ENCODE results near the gene VCAM1. TPM values are rescaled to one million over a fixed set of nuclear protein-coding genes. Genes with fewer than 3 reads are reported as not detected.

The VCAM1 gene
- total and polyA plus RNA-seq, 9 of the 15 experiments (the other 6 are each of a cell fraction or from before 2014, with no cell fraction given), result 0.04 to 0.13 TPM; not detected in 7

Other genes starting within 250 kb of the VCAM1 start
- gene GPR88, start 181.6 kb upstream of the VCAM1 start, total RNA-seq (2014; rRNA removed), result not detected in 2 replicates
- gene GPR88, start 181.6 kb upstream of the VCAM1 start, total RNA-seq (2014; rRNA removed; fragmentation: Illumina TruSeq; extraction: Trizol), result not detected in 2 replicates
- gene GPR88, start 181.6 kb upstream of the VCAM1 start, total RNA-seq (2015; rRNA removed; fragmentation: Illumina TruSeq; extraction: Trizol), result not detected in 2 replicates
- gene GPR88, start 181.6 kb upstream of the VCAM1 start, total RNA-seq (2021), result not detected in 2 replicates
- gene GPR88, start 181.6 kb upstream of the VCAM1 start, polyA plus RNA-seq (2011; rRNA removed), result not detected in 2 replicates
- gene GPR88, start 181.6 kb upstream of the VCAM1 start, polyA plus RNA-seq (2014; fragmentation: Illumina TruSeq; extraction: Trizol), result not detected in 2 replicates
- not detected for gene GPR88, start 181.6 kb upstream of the VCAM1 start, polyA plus RNA-seq (2014; fragmentation: Nextera tagmentation; extraction: Ambion mirVana)
- not detected in 2 replicates for gene GPR88, start 181.6 kb upstream of the VCAM1 start, polyA plus RNA-seq (2014; rRNA removed)
- gene EXTL2, start 175.1 kb downstream of the VCAM1 start, total RNA-seq (2014; rRNA removed), result 8.5 and 9.1 TPM in 2 replicates
- 27.7 and 29.4 TPM in 2 replicates for gene EXTL2, start 175.1 kb downstream of the VCAM1 start, total RNA-seq (2014; rRNA removed; fragmentation: Illumina TruSeq; extraction: Trizol)
- 25.0 and 26.0 TPM in 2 replicates for gene EXTL2, start 175.1 kb downstream of the VCAM1 start, total RNA-seq (2015; rRNA removed; fragmentation: Illumina TruSeq; extraction: Trizol)
- 16.8 and 17.0 TPM in 2 replicates for gene EXTL2, start 175.1 kb downstream of the VCAM1 start, total RNA-seq (2021)
- 29.7 and 40.7 TPM in 2 replicates for gene EXTL2, start 175.1 kb downstream of the VCAM1 start, polyA plus RNA-seq (2011; rRNA removed)
- 20.4 and 21.2 TPM in 2 replicates for gene EXTL2, start 175.1 kb downstream of the VCAM1 start, polyA plus RNA-seq (2014; fragmentation: Illumina TruSeq; extraction: Trizol)
- gene EXTL2, start 175.1 kb downstream of the VCAM1 start, polyA plus RNA-seq (2014; fragmentation: Nextera tagmentation; extraction: Ambion mirVana), result 10 to 100 TPM; 30.5 to 38.6 TPM
- gene EXTL2, start 175.1 kb downstream of the VCAM1 start, polyA plus RNA-seq (2014; rRNA removed), result 14.1 and 17.9 TPM in 2 replicates
- gene SLC30A7, start 176.3 kb downstream of the VCAM1 start, total RNA-seq (2014; rRNA removed), result 7.2 and 7.4 TPM in 2 replicates
- gene SLC30A7, start 176.3 kb downstream of the VCAM1 start, total RNA-seq (2014; rRNA removed; fragmentation: Illumina TruSeq; extraction: Trizol), result 17.1 and 19.5 TPM in 2 replicates
- gene SLC30A7, start 176.3 kb downstream of the VCAM1 start, total RNA-seq (2015; rRNA removed; fragmentation: Illumina TruSeq; extraction: Trizol), result 14.0 and 14.6 TPM in 2 replicates
- gene SLC30A7, start 176.3 kb downstream of the VCAM1 start, total RNA-seq (2021), result 14.0 and 15.1 TPM in 2 replicates
- gene SLC30A7, start 176.3 kb downstream of the VCAM1 start, polyA plus RNA-seq (2011; rRNA removed), result 6.0 and 7.2 TPM in 2 replicates
- gene SLC30A7, start 176.3 kb downstream of the VCAM1 start, polyA plus RNA-seq (2014; fragmentation: Illumina TruSeq; extraction: Trizol), result 5.5 and 5.8 TPM in 2 replicates
- gene SLC30A7, start 176.3 kb downstream of the VCAM1 start, polyA plus RNA-seq (2014; fragmentation: Nextera tagmentation; extraction: Ambion mirVana), result 1 to 10 TPM; 4.3 to 9.3 TPM
- 3.5 and 3.6 TPM in 2 replicates for gene SLC30A7, start 176.3 kb downstream of the VCAM1 start, polyA plus RNA-seq (2014; rRNA removed)

All from K562 (cell line).